Prostate gland (tissue), 2 donors: Measurements from ENCODE around the gene FHOD3. TPM values are rescaled to one million over a fixed set of nuclear protein-coding genes. Genes with fewer than 3 reads are reported as not detected.

Experiments
- DNase-seq: peaks from one replicate; pipeline ENCODE4 v3.0.0-alpha.2; 2019; ENCODE audit warnings: low spot score
- H3K27ac ChIP-seq, 2 donors: fragments of 200-600 bp; sonication (generic); 2 replicates each; pipeline ENCODE4 v1.5.1; 2017 to 2019
- H3K27me3 ChIP-seq: fragments of 200-600 bp; sonication (generic); replicated peaks from 2 replicates; pipeline ENCODE4 v1.5.1; 2019; ENCODE audit not compliant: insufficient read depth
- H3K36me3 ChIP-seq, 2 donors: fragments of 200-600 bp; sonication (generic); 1 replicate in 1 of 2; 2 replicates in 1 of 2; pipeline versions ENCODE4 v1.5.1 to v1.8.1; 2017 to 2019
- H3K4me1 ChIP-seq: fragments of 200-600 bp; sonication (generic); replicated peaks from 2 replicates; pipeline ENCODE4 v1.5.1; 2019
- H3K4me3 ChIP-seq, 2 donors: fragments of 200-600 bp; sonication (generic); 2 replicates each; pipeline ENCODE4 v1.5.1; 2017 to 2019
- H3K9me3 ChIP-seq: fragments of 200-600 bp; sonication (generic); 2 replicates; pipeline ENCODE4 v1.5.1; 2017
- CTCF ChIP-seq, 4 experiments: fragments of 200-600 bp in 2 of 4; fragments of 450-650 bp in 2 of 4; sonication (generic) in 2 of 4; IDR thresholded peaks; 1 replicate in 3 of 4; 2 replicates in 1 of 4; pipeline ENCODE4 v1.5.1; 2016 to 2019; ENCODE audit warnings: antibody characterized with exemption in 4 of 4, mild to moderate bottlenecking in 2 of 4, moderate library complexity in 2 of 4
- POLR2A ChIP-seq: fragments of 450-650 bp; IDR thresholded peaks from one replicate; pipeline ENCODE4 v1.6.1; 2016; ENCODE audit warnings: antibody characterized with exemption, mild to moderate bottlenecking
- POLR2AphosphoS5 ChIP-seq: sonication (generic); formaldehyde crosslinking; IDR thresholded peaks from one replicate; pipeline ENCODE4 v1.6.1; 2017; ENCODE audit warnings: antibody characterized with exemption
- WGBS: methylation state at CpG from one replicate; pipeline ENCODE4 v1.1.5; 2018; 5-methylcytosine and 5-hydroxymethylcytosine counted together
- intact Hi-C: fragments of 100-400 bp; cut with DNase I; formaldehyde crosslinking; loops from one replicate; pipeline ENCODE4 v1.14.2; 2022
- total RNA-seq, 2 donors: library from RNA; depleted of rRNA; stranded (reverse); fragments of >200 nt; gene quantifications; one replicate each; pipeline ENCODE4 v1.1.0, GENCODE V29; 2016

FHOD3 gene
- total RNA-seq, 2 donors from 2014 or later, result 25.1 to 52.5 TPM

- TF ChIP-seq CTCF (IDR thresholded peaks at IDR 0.05), result no peak
- no peak for TF ChIP-seq POLR2A
- no peak for TF ChIP-seq POLR2AphosphoS5
- H3K36me3 ChIP-seq, result no peaks in the 10 kb centered on the region
- H3K9me3 ChIP-seq, result no peaks in the 10 kb centered on the region
- H3K27me3 ChIP-seq, result no peaks in the 10 kb centered on the region
- DNase-seq, result no peak
- 93% methylated on average over 4 of the region's 4 CpGs for WGBS
- no peak overlapping the region for H3K4me3 ChIP-seq
- intact Hi-C loops, result no loop called here
- no peak overlapping the region for H3K27ac ChIP-seq
- no peaks in the 10 kb centered on the region for H3K4me1 ChIP-seq
Measured at GRCh38 chr18:36602620-36603019, 305.1 kb downstream of the FHOD3 start.

GRCh38 chr18:36608107-36608506 is 310.6 kb downstream of the FHOD3 start:
- intact Hi-C loops, result no loop called here
- no peak for DNase-seq
- Histone ChIP-seq H3K27me3 (no peaks in the 10 kb centered on the region), H3K4me3 (no peak overlapping the region), H3K9me3 (no peaks in the 10 kb centered on the region), H3K27ac (no peak overlapping the region), H3K36me3 (no peaks in the 10 kb centered on the region), H3K4me1 (no peaks in the 10 kb centered on the region)
- TF ChIP-seq CTCF (IDR thresholded peaks at IDR 0.05) (no peak), POLR2A (no peak), POLR2AphosphoS5 (no peak)
- 62% methylated on average over 3 of the region's 3 CpGs for WGBS

- 82% methylated on average over 8 of the region's 8 CpGs for WGBS
- DNase-seq, result no peak
- Histone ChIP-seq H3K36me3 (no peaks in the 10 kb centered on the region), H3K27ac (no peak overlapping the region), H3K4me1 (no peaks in the 10 kb centered on the region), H3K27me3 (no peaks in the 10 kb centered on the region), H3K9me3 (no peaks in the 10 kb centered on the region), H3K4me3 (no peak overlapping the region)
- no peak for TF ChIP-seq POLR2AphosphoS5
- TF ChIP-seq CTCF (IDR thresholded peaks at IDR 0.05), result no peak
- no peak for TF ChIP-seq POLR2A
- intact Hi-C loops, result no loop called here
Measured at GRCh38 chr18:36610258-36610657, 312.7 kb downstream of the FHOD3 start.

GRCh38 chr18:36610661-36611060 is 313.1 kb downstream of the FHOD3 start:
- Histone ChIP-seq H3K27ac (no peak overlapping the region), H3K9me3 (no peaks in the 10 kb centered on the region), H3K27me3 (no peaks in the 10 kb centered on the region), H3K36me3 (no peaks in the 10 kb centered on the region), H3K4me1 (no peaks in the 10 kb centered on the region), H3K4me3 (no peak overlapping the region)
- no peak for DNase-seq
- intact Hi-C loops, result no loop called here
- WGBS, result 39% methylated on average over 2 of the region's 2 CpGs
- TF ChIP-seq POLR2AphosphoS5 (no peak), POLR2A (no peak), CTCF (IDR thresholded peaks at IDR 0.05) (no peak)

- no peaks in the 10 kb centered on the region for H3K36me3 ChIP-seq
- H3K4me1 ChIP-seq, result no peaks in the 10 kb centered on the region
- H3K27ac ChIP-seq, result no peak overlapping the region
- TF ChIP-seq CTCF (IDR thresholded peaks at IDR 0.05), result no peak
- TF ChIP-seq POLR2AphosphoS5, result no peak
- TF ChIP-seq POLR2A, result no peak
- no peak for DNase-seq
- no peaks in the 10 kb centered on the region for H3K27me3 ChIP-seq
- H3K4me3 ChIP-seq, result no peak overlapping the region
- H3K9me3 ChIP-seq, result no peaks in the 10 kb centered on the region
- WGBS, result 97% methylated on average over 6 of the region's 6 CpGs
- intact Hi-C loops, result no loop called here
Measured at GRCh38 chr18:36613069-36613468, 315.6 kb downstream of the FHOD3 start.
